Loucy (cell line): ENCODE data around the gene TRAT1.

Experiments used
- CTCF ChIP-seq: fragments of 200-600 bp; sonication (generic); conservative IDR thresholded peaks from 2 replicates; pipeline ENCODE4 v1.5.1; 2014; ENCODE audit warnings: mild to moderate bottlenecking, antibody characterized with exemption, low read length
- EZH2phosphoT487 ChIP-seq: fragments of 200-600 bp; IDR thresholded peaks from 2 replicates; pipeline ENCODE4 v1.6.1; 2018; ENCODE audit warnings: antibody characterized with exemption, mild to moderate bottlenecking, moderate library complexity, borderline replicate concordance

- TF ChIP-seq CTCF (no peak), EZH2phosphoT487 (no peak)
Measured at GRCh38 chr3:108823227-108823626, 641 bp downstream of the TRAT1 start.
